Measurements from ENCODE around the gene NTHL1.
A peak's percentile ranks its signal among the peaks of the same experiment; 100 is the strongest.

Gene NTHL1

DNA sequence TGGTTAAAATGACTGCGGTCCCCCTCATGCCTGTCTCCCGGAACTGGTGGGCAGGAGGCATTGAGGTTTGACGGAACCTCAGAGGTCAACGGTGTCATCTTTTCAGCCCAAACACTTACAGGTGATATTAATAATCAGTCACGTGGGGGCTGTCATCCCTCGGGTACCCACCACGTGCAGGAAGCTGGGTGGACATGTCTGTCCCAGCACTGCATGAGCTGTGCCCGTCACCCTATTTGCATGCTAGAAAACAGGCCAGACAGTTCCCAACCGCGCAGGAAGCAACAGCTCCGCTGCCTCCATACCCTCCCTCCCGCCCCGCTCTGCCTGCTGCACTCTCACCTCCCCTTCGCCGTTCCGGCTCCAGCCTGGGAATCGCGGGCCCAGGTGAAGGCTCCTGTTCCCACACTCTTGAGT, 56.5 kb downstream of the NTHL1 start:
- peak in 3 of 4 experiments; percentile 19 to 36 (median 30) for DNase-seq

DNA sequence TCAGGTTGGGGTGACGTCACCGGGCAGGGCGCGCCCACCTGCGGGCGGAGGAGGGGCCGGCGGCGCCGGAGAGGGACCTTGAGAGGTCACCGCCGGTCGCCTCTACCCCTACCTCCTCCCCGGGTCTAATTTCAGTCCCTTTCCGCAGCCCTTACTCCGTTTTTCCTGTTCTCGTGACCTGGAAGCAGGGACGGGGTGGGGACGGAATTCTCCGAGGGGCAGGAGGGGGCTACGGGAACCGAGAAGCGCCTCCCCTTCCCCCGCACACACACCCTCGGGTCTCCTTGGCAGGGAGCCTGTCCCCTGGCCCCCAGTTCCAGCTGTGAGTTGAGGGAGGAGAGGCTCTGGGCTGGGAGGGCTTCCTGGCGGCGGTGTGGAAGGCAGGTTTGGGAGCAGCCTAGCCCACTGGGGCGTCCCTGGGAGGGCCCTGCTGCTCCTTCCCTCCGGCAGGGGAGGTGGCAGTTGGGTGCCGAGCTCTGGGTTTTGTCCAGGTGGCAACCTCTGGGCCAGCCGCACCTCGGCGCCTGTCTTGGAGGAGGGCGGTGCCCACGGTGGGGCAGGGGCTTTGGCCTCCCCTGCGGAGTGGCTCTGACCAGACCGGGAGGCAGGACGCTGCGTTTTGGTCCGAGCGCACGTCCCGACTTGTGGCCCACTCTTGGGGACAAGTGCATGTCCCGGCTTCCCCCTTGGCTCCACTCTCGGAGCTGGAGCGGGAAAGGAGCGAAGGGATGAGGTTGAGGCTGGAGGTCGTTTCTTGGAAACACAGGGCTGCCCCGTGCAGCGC, 57.1 kb downstream of the NTHL1 start:
- DNase-seq, result no peak

DNA sequence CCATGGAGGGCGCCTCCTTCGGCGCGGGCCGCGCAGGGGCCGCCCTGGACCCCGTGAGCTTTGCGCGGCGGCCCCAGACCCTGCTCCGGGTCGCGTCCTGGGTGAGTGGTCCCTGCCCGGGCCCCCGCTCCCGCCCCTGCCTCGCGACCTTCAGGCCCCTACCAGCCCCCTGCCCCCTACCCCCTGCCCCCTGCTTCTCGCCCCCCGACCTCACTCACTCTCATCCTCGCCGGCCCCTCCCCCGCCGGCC, 57.6 kb downstream of the NTHL1 start:
- DNase-seq, result no peak
